Stimulated activated effector memory CD8-positive, alpha-beta T cell treated with anti-CD3 and anti-CD28 coated beads, Interleukin-12 subunit alpha, Interleukin-12 subunit beta, amount 100 ng/mL, for 72 hours (primary cell): ENCODE data around the gene GALNT18.
A peak's percentile ranks its signal among the peaks of the same experiment; 100 is the strongest.

Experiments used
- ATAC-seq: fragments of 150-1000 bp; cut with Tn5 transposase; 2 replicates; pipeline ENCODE4 v1.10.0; 2021
- DNase-seq, 2 donors: peaks; one replicate each; pipeline ENCODE4 v3.0.0; 2021 to 2022; ENCODE audit warnings: low spot score in 2 of 2
- H3K27ac Mint-ChIP-seq: one replicate; pipeline ENCODE4 v1.8.0; 2022; ENCODE audit warnings: mild to moderate bottlenecking, mixed read lengths
- H3K36me3 Mint-ChIP-seq: one replicate; pipeline ENCODE4 v1.8.0; 2022; ENCODE audit warnings: mild to moderate bottlenecking, mixed read lengths
- H3K4me1 Mint-ChIP-seq: one replicate; pipeline ENCODE4 v1.8.0; 2022; ENCODE audit warnings: mixed read lengths
- H3K4me3 Mint-ChIP-seq: one replicate; pipeline ENCODE4 v1.8.0; 2022; ENCODE audit warnings: mild to moderate bottlenecking, mixed read lengths
- H3K9me3 Mint-ChIP-seq: one replicate; pipeline ENCODE4 v1.8.0; 2022; ENCODE audit warnings: mixed read lengths

Gene GALNT18

GRCh38 chr11:11621573-11622339, at the start of gene GALNT18:
Gene GALNT18, minus strand, starts transcription at chr11:11622005.
- Mint-ChIP-seq H3K36me3 (no peaks in the 10 kb centered on the region), H3K4me1 (peaks cover 7% of the 10 kb centered on the region), H3K9me3 (no peaks in the 10 kb centered on the region), H3K4me3 (peak within 1 kb of the TSS; percentile 67), H3K27ac (no peak within 1 kb of the TSS)
- peak; percentile 94 for ATAC-seq
- DNase-seq, result peak; percentile 44 to 80

GRCh38 chr11:11670574-11670973, 48.8 kb upstream of the GALNT18 start:
- no peak overlapping the region for H3K4me3 Mint-ChIP-seq
- ATAC-seq, result no peak
- no peaks in the 10 kb centered on the region for H3K4me1 Mint-ChIP-seq
- H3K9me3 Mint-ChIP-seq, result peaks cover 3% of the 10 kb centered on the region
- DNase-seq, result peak in 1 of 2 donors; percentile 18
- no peaks in the 10 kb centered on the region for H3K36me3 Mint-ChIP-seq
- no peak overlapping the region for H3K27ac Mint-ChIP-seq

- H3K4me1 Mint-ChIP-seq, result no peaks in the 10 kb centered on the region
- ATAC-seq (no peak), DNase-seq (peak in 1 of 2 donors; percentile 20)
- no peaks in the 10 kb centered on the region for H3K36me3 Mint-ChIP-seq
- H3K9me3 Mint-ChIP-seq, result peaks cover 3% of the 10 kb centered on the region
- H3K4me3 Mint-ChIP-seq, result no peak overlapping the region
- H3K27ac Mint-ChIP-seq, result no peak overlapping the region
Measured at GRCh38 chr11:11669233-11669846, 47.5 kb upstream of the GALNT18 start.

GRCh38 chr11:11668781-11669180, 47.0 kb upstream of the GALNT18 start:
- DNase-seq, result peak in 1 of 2 donors; percentile 32
- no peak overlapping the region for H3K4me3 Mint-ChIP-seq
- H3K9me3 Mint-ChIP-seq, result peaks cover 3% of the 10 kb centered on the region
- H3K27ac Mint-ChIP-seq, result no peak overlapping the region
- ATAC-seq, result no peak
- no peaks in the 10 kb centered on the region for H3K4me1 Mint-ChIP-seq
- H3K36me3 Mint-ChIP-seq, result no peaks in the 10 kb centered on the region

GRCh38 chr11:11668274-11668673, 46.5 kb upstream of the GALNT18 start:
- ATAC-seq (no peak), DNase-seq (peak in 1 of 2 donors; percentile 38)
- Mint-ChIP-seq H3K36me3 (no peaks in the 10 kb centered on the region), H3K4me3 (no peak overlapping the region), H3K4me1 (no peaks in the 10 kb centered on the region), H3K9me3 (peaks cover 3% of the 10 kb centered on the region), H3K27ac (no peak overlapping the region)

GRCh38 chr11:11667056-11667455, 45.3 kb upstream of the GALNT18 start:
- no peak for ATAC-seq
- H3K4me3 Mint-ChIP-seq, result no peak overlapping the region
- H3K27ac Mint-ChIP-seq, result no peak overlapping the region

GRCh38 chr11:11665407-11665806, 43.6 kb upstream of the GALNT18 start:
- DNase-seq (peak in 1 of 2 donors; percentile 40), ATAC-seq (no peak)
- no peaks in the 10 kb centered on the region for H3K36me3 Mint-ChIP-seq
- H3K27ac Mint-ChIP-seq, result no peak overlapping the region
- no peaks in the 10 kb centered on the region for H3K4me1 Mint-ChIP-seq
- H3K9me3 Mint-ChIP-seq, result peaks cover 3% of the 10 kb centered on the region
- no peak overlapping the region for H3K4me3 Mint-ChIP-seq

More at GRCh38 chr11:11667056-11667455, 45.3 kb upstream of the GALNT18 start:
- Mint-ChIP-seq H3K36me3 (no peaks in the 10 kb centered on the region), H3K4me1 (no peaks in the 10 kb centered on the region), H3K9me3 (peaks cover 3% of the 10 kb centered on the region)
- DNase-seq, result peak in 1 of 2 donors; percentile 22

- peak in 1 of 2 donors; percentile 17 for DNase-seq
- H3K36me3 Mint-ChIP-seq, result no peaks in the 10 kb centered on the region
- no peak overlapping the region for H3K4me3 Mint-ChIP-seq
- no peak for ATAC-seq
- no peaks in the 10 kb centered on the region for H3K4me1 Mint-ChIP-seq
- H3K9me3 Mint-ChIP-seq, result peaks cover 3% of the 10 kb centered on the region
- H3K27ac Mint-ChIP-seq, result no peak overlapping the region
Measured at GRCh38 chr11:11663907-11664306, 42.1 kb upstream of the GALNT18 start.

- H3K4me3 Mint-ChIP-seq, result no peak overlapping the region
- no peak for ATAC-seq
- no peak for DNase-seq
- H3K4me1 Mint-ChIP-seq, result no peaks in the 10 kb centered on the region
- no peaks in the 10 kb centered on the region for H3K36me3 Mint-ChIP-seq
- H3K9me3 Mint-ChIP-seq, result peaks cover 3% of the 10 kb centered on the region
- H3K27ac Mint-ChIP-seq, result no peak overlapping the region
Measured at GRCh38 chr11:11662578-11662977, 40.8 kb upstream of the GALNT18 start.

GRCh38 chr11:11661326-11662040, 39.7 kb upstream of the GALNT18 start:
- DNase-seq (peak in 1 of 2 donors; percentile 22), ATAC-seq (no peak)
- Mint-ChIP-seq H3K4me3 (no peak overlapping the region), H3K9me3 (no peaks in the 10 kb centered on the region), H3K36me3 (no peaks in the 10 kb centered on the region), H3K4me1 (no peaks in the 10 kb centered on the region), H3K27ac (no peak overlapping the region)

- no peak overlapping the region for H3K27ac Mint-ChIP-seq
- no peak for DNase-seq
- H3K36me3 Mint-ChIP-seq, result no peaks in the 10 kb centered on the region
- H3K4me3 Mint-ChIP-seq, result no peak overlapping the region
- no peaks in the 10 kb centered on the region for H3K9me3 Mint-ChIP-seq
- ATAC-seq, result no peak
- H3K4me1 Mint-ChIP-seq, result no peaks in the 10 kb centered on the region
Measured at GRCh38 chr11:11660363-11660740, 38.5 kb upstream of the GALNT18 start.

GRCh38 chr11:11659567-11660362, 38.0 kb upstream of the GALNT18 start:
- ATAC-seq, result no peak
- no peaks in the 10 kb centered on the region for H3K4me1 Mint-ChIP-seq
- H3K36me3 Mint-ChIP-seq, result no peaks in the 10 kb centered on the region
- no peak overlapping the region for H3K4me3 Mint-ChIP-seq
- no peaks in the 10 kb centered on the region for H3K9me3 Mint-ChIP-seq
- DNase-seq, result no peak
- H3K27ac Mint-ChIP-seq, result no peak overlapping the region

GRCh38 chr11:11657218-11657955, 35.6 kb upstream of the GALNT18 start:
- H3K9me3 Mint-ChIP-seq, result no peaks in the 10 kb centered on the region
- H3K4me3 Mint-ChIP-seq, result no peak overlapping the region
- DNase-seq (no peak), ATAC-seq (no peak)
- H3K27ac Mint-ChIP-seq, result no peak overlapping the region
- H3K4me1 Mint-ChIP-seq, result no peaks in the 10 kb centered on the region
- H3K36me3 Mint-ChIP-seq, result no peaks in the 10 kb centered on the region

- DNase-seq (no peak), ATAC-seq (no peak)
- Mint-ChIP-seq H3K4me1 (no peaks in the 10 kb centered on the region), H3K27ac (no peak overlapping the region), H3K9me3 (no peaks in the 10 kb centered on the region), H3K4me3 (no peak overlapping the region), H3K36me3 (no peaks in the 10 kb centered on the region)
Measured at GRCh38 chr11:11641581-11641980, 19.8 kb upstream of the GALNT18 start.
